GM18505 (cell line): Measurements from ENCODE around the gene ADAMTS16.

Experiments
- ATAC-seq: cut with Tn5 transposase; IDR thresholded peaks from one replicate; pipeline ENCODE4 v1.9.1; 2021; ENCODE audit not compliant: unreplicated experiment
- POLR2A ChIP-seq: IDR thresholded peaks from 4 replicates; pipeline ENCODE4 v1.6.1; 2011; ENCODE audit warnings: borderline replicate concordance; ENCODE audit not compliant: insufficient read depth, insufficient read length; ENCODE audit errors: extremely low read depth

ADAMTS16 gene

DNA sequence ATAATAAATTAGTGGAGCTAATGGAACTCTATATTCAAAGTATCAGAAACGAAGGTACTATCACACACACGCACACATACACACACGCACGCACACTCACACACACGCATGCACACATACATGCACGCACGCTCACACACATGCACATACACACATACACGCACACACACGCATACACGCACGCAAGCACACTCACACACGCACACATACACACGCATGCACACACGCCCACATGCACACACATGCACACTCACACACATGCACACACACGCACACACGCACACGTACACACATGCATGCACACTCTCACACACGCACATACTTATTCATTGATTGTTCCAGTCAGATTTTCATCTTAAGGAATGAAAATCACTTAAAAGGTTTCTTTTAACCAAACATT, 212.5 kb downstream of the ADAMTS16 start:
- ATAC-seq = no peak
- TF ChIP-seq POLR2A = no peak

- ATAC-seq = no peak
Observed at GRCh38 chr5:5353681-5354080, 213.6 kb downstream of the ADAMTS16 start.

DNA sequence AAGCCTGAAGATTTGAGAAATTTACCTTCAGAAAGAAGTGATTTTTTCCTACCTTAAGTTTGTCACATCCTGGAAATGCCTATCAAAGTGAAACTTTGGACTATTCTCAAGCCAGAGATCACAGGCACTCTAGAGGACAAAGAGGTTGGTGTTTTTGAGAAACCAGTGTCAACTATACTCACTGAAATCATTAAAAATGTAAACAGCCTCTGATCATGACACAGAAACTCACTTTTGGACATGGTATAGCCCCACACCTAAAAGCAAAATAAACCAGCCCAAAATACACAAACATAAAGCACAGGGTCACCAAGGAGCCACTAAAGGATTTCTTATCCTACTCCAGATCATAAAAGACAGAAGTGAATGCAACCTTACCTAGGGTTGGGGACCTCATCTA, 216.6 kb downstream of the ADAMTS16 start:
- TF ChIP-seq POLR2A = no peak
- ATAC-seq = no peak

More at GRCh38 chr5:5353681-5354080, 213.6 kb downstream of the ADAMTS16 start:
- TF ChIP-seq POLR2A = no peak

DNA sequence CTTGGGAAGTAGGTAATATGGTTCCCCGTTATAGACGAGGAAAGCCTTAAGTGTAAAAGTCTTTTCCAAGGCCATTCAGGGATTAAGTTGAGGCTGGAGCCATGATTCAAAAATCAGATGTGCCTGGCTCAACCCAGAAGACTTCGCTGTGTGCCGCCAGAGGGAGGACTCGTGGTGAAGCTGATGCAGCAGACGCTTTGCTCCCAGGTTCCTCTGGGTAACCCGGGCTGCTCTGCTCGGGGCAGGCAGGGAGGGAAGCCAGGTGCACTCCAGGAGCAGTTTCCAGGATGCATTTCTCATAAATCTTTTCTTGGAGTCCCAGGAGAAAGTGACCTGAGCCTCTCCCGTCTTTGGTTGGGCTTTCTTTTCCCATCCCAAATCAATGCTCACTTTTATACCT, 219.5 kb downstream of the ADAMTS16 start:
- TF ChIP-seq POLR2A = no peak
- no peak for ATAC-seq

- no peak for TF ChIP-seq POLR2A
- no peak for ATAC-seq
Observed at GRCh38 chr5:5360363-5360940, 220.3 kb downstream of the ADAMTS16 start.

DNA sequence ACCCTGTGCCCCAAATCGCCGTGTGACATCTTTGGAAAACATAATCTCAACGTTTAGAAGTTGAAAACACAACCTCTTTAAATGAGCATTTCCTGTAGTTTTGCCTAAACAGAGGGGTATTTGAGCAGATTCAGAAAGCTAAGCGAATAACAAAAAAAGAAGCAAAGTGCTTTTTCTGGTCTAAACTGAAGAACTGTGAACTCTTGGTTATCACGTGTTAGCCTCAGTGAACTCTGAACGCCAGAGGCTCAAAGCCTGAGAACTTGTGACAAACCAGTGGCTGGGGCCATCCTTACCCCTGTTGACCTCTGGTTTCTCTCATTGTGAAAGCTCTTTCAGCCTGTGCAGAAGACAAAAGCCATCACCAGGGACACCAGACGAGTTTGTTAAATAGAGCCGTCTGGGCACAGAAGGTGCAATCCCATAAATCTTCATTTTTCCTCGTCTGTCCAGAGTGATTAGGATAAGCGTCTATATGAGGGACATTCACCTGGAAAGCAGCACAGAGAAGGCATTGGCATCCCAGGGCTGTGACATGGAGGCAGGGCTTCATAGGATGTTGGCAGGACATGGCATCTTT, 220.9 kb downstream of the ADAMTS16 start:
- ATAC-seq = no peak
- no peak for TF ChIP-seq POLR2A

DNA sequence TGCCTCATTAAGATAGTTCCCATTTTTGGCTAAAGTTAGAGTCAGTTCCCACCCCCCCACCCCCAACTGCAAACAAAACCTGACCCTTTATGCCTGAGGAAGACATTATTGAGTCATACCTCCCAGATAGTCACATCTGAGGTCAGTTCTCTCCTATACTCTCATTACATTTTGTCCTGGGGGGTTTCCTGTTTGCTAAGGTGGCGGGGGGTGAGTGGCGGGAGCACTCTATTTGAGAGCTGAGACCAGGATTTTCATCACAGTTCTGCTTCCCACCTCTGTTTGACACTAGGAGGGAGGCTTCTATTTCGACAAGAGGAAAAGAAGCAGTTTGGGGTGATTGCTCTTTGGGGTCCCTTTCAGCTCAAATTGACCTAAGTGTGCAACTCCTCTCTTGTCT, 222.9 kb downstream of the ADAMTS16 start:
- ATAC-seq = no peak
- TF ChIP-seq POLR2A = no peak

DNA sequence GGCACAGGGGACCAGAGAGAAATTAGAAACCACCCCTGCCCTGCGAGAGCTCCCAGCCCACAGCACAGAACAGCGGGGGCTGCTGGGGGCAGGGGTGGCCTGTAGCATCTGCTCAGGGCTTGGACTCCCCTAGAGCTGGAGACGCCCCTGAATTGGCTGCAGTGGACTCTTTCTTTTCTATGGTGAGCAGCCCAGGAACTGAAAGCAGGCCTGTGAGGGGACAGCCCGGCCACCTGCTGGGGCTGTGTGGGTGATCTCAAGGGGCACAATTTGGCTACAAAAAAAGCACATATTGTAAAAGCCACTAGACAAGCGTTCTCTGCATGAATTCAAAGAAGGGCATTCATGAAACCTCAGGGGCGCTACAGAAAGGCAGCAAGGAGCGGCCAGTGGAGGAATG, 224.8 kb downstream of the ADAMTS16 start:
- ATAC-seq = no peak
- TF ChIP-seq POLR2A = no peak

DNA sequence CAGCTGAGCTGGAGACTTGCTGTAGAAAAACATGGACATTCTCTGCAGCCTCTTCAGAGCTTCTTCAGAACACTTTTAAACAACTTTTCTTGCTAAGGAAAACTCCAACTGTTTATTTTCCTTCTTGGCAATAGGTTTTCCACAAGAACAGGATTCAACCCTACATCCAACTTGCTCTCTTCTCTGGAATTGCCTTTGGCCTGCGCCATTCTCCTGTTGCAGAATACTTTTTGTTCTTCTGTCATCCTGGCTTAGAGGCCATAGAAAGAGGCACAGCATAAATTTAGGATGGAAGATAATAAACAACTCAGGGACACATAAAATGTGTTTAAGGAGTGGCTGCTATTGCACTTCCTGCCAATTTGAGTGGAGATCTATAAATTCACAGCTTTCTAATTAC, 227.6 kb downstream of the ADAMTS16 start:
- ATAC-seq = no peak
- no peak for TF ChIP-seq POLR2A

DNA sequence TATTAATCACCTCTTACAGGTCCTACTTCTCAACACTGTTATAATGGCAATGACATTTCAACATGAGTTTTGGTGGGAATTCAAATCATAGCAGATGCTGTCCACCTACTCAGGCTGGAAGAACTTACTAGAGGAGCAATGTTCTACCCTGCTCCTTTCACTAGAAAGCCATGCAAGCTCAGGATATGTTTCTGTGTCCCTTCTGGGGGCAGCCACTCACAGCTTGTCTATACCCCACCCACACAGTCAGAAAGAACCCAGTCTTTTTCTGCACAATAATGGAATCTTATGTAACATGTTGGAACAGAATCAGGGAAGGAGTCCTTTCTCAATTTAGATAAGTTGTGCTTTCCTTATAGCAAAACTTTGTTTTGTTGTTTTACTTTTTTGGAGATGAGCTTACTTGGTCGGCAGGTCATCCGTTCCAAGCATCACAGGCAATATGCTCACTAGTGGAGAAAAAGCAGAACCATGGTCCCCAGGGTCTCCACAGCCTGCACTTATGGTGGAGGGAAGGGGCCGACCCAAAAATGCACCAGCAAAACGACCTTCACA, 229.0 kb downstream of the ADAMTS16 start:
- TF ChIP-seq POLR2A = no peak
- no peak for ATAC-seq
